ENCODE results near the gene OR2V1.
"Not testable (repeated sequence)": the region's sequence is repeated elsewhere in the genome, so short reads cannot be mapped to it uniquely, and the experiment has no call there.

Gene OR2V1

DNA sequence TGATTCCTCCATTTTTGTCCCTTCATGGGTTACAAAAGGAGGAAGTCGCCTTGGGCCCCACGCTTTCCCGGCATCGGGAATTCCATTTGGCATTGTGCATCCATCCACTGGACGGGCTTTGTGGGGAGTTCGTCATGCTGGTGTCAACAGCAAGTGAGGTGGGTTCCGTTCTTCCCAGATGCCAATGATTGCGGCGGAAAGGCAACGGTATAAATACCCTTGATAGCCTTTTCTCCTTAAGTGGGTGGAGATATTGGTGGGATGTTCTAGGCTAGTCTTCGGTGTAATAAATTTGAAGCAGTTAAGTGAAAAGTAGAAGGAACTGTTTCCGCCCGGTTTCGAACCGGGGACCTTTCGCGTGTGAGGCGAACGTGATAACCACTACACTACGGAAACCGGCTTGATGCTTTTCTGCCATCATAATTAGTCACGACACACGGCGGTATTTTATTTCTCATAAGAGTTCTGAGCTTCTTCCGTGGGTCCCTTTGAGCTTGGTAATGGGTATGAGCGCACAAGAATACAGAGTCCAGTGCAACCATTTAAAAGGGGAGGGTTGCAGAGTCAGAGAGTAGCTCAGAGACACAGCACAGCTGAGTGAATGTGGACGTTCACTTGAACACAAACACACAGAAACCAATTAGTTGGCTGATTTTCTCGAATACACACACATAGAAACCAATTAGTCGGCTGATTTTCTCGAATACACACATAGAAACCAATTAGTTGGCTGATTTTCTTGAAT is 28.9 kb downstream of the OR2V1 start:
- not testable (repeated sequence) for DNase-seq (ENCODE audit: low spot score)

DNA sequence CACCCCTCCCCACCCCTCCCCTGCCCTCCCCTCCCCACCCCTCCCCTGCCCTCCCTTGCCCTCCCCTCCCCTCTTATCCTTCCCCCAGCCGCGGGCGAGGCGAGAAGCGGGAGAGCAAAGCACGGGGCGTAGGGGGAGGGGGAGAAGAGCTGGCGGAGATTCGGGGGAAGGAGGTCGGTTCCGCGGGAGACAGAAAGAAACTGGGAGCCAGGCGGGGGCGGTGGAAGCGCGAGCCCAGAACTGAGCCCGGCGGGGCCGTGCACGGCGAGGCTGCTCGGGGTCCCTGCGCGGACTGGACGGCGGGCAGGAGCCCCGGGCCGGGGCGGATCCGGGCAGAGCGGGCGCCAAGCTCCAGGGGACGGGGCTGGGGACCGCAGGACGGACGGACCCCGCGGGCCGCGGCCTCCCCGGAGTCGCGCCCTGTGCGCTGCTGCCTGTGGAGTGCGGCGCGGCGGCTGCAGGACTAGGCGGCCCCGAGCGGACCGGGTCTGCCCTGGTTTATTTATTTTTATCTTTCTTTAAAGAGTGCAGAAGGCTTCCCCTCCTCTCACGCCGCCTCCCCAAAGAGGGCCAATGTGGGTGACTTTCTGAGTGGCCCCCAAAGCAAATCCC is 29.8 kb downstream of the OR2V1 start:
- not testable (repeated sequence) for DNase-seq (ENCODE audit: low spot score)

DNA sequence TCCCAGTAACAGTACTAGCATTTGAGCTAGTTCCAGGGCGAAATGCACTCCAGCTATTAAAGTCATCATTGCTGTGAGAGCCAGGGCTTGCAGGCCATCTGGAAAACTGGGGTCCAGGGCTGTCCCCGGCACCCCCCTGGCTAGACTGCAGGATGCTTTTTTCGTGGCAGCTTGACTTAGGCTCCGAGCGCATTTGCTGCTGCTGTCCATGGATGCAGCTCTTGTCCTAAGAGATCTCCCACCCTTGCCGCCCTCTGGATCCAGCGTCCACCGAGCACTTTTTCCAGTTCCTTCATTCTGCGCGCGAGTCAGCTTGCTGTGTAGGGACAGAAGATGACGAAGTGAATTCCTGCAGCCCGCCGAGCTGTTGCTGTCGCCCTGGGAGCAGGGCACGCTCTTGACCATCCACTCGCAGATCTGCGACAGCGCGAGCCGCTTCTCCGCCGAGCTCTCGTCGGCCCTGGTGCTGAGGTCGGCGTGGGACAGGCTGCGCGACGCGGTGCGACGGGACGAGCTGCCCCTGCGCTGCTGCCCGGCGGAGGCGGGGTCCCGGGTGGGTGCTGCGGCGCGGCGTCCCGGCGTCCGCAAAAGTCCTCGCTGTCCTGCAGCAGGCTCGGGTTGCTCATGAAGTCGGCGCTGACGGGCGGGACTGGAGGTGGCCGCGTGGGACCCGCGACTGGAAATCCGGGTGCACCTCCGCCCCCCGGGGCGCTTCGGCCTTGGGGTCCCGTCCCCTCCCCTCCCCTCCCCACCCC is 30.7 kb downstream of the OR2V1 start:
- DNase-seq (ENCODE audit: low spot score) = no peak

DNA sequence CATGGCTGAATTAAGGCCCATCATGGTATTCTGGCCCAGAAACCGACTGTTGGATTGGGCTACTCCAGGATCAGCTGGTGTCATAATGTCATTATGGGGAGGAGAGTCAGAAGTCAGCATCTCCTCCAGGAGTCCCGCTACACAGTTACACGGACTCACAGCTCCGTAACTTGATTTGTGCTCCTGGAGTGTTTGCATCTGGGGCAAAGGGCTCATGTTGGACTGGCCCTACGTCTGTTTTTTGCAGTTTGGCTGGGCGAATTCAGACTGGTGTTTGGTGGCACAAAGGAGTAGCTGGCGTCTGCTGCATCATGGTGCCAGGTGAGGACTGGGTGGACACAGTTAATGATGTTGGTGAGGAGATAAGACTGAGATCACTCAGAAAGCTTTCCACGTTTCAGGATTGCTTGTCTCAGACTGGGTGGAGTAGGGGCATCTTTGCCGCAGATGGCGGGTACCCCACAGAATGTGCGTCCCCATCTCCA is 31.3 kb downstream of the OR2V1 start:
- DNase-seq (ENCODE audit: low spot score) = no peak

DNA sequence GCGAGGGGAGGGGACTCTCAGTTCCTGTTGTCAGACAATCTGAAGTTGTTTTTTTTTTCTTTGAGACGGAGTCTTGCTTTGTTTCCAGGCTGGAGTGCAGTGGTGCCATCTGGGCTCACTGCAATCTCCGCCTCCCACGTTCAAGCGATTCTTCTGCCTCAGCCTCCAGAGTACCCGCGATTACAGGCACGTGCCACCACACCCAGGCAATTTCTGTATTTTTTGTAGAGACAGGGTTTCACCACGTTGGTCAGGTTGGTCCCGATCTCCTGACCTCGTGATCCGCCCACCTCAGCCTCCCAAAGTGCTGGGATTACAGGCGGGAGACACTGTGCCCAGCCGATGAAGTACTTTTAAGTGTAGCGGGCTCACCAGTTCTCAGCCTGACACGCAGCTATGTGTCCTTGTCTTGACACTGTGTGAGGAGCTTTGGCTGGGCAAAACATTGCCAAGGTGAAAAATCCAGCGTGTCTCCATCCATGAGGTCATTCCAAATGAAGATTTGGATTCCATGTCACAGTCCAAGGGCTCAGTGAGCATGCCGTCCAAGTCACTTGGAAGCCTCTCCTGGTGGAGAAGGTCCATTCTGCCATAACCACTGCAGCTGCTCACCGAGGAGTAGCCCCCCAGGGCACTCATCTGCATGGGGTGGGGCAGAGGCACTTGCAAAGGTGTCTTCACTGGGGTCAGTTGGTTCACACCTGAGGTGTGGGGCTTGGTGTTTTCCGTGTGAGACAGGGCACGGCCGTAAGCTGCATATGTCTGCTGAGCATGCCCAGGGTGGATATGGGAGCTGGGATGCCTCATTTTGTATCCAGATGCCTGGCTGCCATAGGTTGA is 32.0 kb downstream of the OR2V1 start:
- no peak for DNase-seq (ENCODE audit: low spot score)

DNA sequence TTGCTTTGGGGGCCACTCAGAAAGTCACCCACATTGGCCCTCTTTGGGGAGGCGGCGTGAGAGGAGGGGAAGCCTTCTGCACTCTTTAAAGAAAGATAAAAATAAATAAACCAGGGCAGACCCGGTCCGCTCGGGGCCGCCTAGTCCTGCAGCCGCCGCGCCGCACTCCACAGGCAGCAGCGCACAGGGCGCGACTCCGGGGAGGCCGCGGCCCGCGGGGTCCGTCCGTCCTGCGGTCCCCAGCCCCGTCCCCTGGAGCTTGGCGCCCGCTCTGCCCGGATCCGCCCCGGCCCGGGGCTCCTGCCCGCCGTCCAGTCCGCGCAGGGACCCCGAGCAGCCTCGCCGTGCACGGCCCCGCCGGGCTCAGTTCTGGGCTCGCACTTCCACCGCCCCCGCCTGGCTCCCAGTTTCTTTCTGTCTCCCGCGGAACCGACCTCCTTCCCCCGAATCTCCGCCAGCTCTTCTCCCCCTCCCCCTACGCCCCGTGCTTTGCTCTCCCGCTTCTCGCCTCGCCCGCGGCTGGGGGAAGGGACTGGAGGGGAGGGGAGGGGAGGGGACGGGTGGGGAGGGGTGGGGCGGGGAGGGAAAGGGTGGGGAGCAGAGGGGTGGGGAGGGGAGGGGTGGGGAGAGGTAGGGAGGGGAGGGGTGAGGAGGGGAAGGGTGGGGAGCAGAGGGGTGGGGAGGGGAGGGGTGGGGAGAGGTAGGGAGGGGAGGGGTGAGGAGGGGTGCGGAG is 33.0 kb downstream of the OR2V1 start:
- DNase-seq (ENCODE audit: low spot score) = not testable (repeated sequence)

DNA sequence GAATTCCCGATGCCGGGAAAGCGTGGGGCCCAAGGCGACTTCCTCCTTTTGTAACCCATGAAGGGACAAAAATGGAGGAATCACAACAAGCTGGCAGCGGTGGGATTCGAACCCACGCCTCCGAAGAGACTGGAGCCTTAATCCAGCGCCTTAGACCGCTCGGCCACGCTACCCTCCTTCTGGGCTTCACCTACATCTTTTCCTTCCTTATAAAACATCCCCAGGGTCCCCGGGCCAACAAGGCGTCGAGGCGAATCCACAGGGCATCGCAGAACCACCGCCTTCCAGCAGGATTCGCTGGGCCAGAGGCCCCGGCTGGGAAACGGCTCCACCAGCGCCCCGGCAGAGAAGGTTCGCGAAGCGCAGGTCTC is 33.6 kb downstream of the OR2V1 start:
- not testable (repeated sequence) for DNase-seq (ENCODE audit: low spot score)

DNA sequence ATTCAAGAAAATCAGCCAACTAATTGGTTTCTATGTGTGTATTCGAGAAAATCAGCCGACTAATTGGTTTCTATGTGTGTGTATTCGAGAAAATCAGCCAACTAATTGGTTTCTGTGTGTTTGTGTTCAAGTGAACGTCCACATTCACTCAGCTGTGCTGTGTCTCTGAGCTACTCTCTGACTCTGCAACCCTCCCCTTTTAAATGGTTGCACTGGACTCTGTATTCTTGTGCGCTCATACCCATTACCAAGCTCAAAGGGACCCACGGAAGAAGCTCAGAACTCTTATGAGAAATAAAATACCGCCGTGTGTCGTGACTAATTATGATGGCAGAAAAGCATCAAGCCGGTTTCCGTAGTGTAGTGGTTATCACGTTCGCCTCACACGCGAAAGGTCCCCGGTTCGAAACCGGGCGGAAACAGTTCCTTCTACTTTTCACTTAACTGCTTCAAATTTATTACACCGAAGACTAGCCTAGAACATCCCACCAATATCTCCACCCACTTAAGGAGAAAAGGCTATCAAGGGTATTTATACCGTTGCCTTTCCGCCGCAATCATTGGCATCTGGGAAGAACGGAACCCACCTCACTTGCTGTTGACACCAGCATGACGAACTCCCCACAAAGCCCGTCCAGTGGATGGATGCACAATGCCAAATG is 34.1 kb downstream of the OR2V1 start:
- DNase-seq (ENCODE audit: low spot score) = not testable (repeated sequence)

DNA sequence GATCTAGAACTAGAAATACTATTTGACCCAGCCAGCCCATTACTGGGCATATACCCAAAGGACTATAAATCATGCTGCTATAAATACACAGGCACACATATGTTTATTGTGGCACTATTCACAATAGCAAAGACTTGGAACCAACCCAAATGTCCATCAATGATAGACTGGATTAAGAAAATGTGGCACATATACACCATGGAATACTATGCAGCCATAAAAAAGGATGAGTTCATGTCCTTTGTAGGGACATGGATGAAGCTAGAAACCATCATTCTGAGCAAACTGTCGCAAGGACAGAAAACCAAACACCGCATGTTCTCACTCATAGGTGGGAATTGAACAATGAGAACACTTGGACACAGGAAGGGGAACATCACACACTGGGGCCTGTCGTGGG is 35.8 kb downstream of the OR2V1 start:
- not testable (repeated sequence) for DNase-seq (ENCODE audit: low spot score)

DNA sequence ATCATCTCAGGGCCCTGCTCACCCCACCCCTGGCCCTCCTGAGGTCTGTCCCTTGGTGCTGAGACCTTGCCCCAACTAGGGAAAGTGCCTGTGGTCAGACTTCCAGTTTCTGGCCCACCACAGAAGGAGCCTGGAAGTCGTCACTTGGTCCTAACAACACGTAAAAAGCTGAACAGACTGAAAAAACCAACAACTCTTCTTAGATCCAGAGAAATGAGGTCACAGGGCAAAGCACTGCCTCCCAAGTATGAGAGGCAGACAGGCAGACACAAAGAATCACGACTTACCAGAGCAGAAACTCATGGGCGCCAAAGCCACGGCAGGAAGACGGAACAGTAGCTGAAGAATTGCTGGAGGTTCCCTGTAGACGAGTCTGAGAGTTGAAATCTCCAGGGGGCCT is 38.5 kb downstream of the OR2V1 start:
- no peak for DNase-seq (ENCODE audit: low spot score)

DNA sequence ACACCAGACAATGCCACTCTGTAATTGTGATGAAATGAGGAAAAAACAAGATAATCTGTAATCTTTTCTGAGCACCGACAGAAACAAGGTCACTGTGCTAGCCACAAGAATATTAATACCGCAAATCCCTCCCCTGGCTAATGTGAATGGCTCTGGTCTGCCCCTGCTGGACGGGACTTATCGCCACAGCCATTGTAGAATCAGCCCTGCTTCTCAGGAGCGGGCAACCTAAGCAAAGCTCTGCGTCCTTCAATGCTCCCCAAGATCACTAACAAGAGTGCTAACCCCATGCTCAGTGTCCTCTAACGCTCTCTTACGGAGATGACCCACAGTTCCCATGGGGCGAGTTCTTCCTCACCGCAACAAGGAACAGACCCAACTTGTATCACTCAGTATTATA is 42.7 kb downstream of the OR2V1 start:
- DNase-seq (ENCODE audit: low spot score) = no peak

DNA sequence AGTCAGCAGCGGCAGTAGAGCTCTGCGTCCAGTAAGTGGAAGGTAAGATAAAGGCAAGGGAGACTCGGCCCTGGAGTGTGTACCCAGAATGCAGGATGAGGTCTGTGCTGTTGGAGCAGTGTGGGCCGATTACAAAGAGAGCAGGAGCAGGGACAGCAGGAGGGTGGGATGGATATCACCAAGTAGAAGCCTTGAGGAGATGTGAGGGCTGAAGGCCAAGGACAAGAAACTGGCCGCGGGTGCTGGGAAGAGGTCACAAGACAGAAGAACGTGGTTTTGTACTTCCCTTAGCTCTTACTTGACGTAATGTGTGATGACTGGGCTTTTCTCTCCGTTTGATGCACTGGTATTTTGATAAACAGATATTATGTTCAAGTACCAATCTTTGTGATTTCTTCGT is 43.7 kb downstream of the OR2V1 start:
- DNase-seq (ENCODE audit: low spot score) = no peak

DNA sequence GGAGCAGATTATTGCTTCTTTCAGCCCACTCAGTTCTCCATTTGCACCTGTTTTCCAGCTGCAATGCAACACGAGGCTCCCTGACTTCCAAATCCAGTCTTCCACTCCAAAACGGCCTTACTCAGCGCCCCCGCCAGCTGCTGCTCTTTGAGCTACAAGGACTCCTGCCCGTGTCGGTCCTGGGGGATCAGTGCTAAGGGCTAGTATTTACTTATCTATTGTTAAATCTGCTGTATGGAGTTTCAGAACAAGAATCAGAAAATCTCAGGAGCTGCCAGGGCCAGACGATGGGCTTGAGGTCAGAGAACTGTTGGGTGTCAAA is 44.1 kb downstream of the OR2V1 start:
- DNase-seq (ENCODE audit: low spot score) = no peak

DNA sequence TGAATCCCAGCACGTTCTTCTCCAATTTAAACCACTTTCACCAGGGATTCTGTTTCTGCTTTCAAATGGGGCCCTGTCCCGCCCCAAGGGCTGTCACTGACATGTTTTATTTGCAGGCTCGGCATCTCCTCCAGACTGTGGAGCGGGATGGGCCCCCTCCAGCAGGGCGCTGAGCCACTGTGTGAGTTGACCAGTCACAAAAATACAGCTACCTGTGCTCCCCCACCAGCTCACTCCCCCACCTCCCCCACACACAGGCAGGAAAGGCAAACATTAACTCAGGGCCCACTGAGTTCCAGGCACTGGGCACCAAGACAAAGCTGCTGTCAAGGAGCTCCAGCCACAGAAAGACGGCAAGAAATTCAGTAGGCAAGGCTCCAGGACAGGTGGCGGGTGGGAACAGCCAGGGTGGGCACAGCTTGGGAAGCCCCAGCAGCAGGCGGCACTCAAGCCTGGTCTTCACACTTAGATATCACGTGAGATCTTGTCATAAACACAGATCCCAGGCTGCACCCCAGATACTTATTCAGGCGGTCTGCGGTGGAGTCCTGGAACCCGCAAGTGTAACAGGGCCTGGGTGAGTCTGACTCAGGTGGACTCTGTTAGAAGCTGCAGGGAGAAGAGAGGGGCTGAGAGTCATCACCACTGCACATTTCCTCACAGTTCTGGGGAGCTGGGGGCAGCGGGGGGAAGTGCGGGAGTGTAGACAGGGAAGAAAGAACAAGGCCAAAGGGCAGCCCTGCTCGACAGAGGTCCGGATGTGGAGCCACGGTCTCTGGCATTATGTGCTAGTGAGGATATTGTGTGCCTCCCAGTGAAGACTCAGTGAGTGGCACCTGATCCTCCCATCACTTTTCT is 44.7 kb downstream of the OR2V1 start:
- DNase-seq (ENCODE audit: low spot score) = no peak

DNA sequence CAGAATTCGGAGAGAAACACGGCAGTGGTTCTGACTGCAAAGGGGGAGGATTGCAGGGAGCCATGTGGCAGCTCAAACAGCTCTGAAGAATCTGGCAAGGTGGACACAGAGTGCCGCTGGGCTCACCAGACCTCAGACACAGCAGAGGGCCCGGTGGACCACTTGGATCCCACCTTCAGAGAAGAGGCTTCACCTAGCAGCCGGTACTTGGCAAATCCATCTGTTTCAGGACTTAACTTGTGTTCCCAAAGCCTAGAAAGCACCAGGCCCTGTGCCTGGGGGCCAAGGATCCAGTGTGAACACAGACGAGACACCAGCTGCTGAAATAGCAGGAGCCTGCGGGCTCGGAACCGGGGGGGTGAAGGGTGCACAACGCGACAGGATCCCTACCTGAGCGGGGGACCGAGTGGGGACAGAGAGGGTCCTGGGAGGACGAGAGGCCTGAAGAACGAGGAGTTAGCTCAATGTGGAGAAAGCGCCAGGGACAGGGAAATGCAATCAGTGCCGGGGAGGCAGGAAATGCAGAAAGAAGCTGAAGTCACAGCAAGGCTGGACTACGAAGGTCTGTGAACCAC is 46.3 kb downstream of the OR2V1 start:
- DNase-seq (ENCODE audit: low spot score) = no peak

DNA sequence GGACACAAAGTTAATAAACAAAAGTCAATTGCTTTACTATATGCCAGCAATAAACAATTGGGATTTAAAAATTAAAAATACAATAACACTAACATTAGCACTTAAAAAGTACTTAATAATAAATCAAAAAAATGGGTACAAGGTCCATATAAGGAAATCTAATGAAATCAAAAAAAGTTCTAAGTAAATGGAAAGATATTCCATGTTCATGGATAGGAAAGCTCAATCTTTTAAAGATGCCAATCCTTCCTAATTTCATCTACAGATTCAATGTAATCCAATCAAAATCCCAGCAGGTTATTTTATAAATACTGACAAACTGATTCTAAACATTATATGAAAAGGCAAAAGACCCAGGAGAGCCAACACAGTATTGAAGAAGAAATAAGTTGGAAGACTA is 49.0 kb downstream of the OR2V1 start:
- DNase-seq (ENCODE audit: low spot score) = no peak

DNA sequence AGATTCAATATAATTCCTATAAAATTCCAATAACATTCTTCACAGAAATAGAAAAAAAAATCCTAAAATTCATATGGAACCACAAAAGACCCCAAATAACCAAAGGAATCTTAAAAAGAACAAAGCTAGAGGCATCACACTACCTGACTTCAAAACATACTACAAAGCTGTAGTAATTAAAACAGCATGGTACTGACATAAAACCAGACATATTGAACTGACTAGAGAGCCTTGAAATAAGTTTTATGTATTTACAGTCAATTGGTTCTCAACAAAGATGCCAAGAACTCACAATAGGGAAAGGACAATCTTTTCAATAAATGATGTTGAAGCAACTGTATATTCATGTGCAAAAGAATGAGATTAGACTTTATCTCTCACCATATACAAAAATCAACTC is 54.0 kb downstream of the OR2V1 start:
- DNase-seq (ENCODE audit: low spot score) = no peak
